GM15510 (cell line): ENCODE results near the gene TRIM40.

ENCODE experiments used
- POLR2A ChIP-seq: IDR thresholded peaks from 3 replicates; pipeline ENCODE4 v1.6.1; 2011; ENCODE audit warnings: borderline replicate concordance; ENCODE audit not compliant: insufficient read length; ENCODE audit errors: extremely low read depth

TRIM40 gene

DNA sequence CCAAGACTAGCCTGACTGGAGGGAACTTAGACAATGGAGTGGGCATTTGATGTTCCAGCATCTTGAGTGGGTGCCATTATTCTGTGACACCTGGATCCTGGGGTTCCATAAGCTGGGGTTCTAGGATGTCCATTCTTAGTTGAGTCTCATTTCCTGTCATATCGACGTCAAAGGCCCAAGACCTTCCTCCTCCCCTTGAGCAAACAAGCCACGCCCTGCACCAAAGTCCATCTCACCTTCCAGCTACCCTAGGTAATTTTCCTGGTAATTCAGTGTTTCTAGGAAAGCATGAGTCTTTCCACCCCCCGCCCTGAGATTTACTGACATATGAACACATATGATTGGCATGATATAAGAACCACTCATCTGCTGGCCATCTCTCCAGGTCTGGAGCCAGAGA is at the start of gene TRIM40:
Gene TRIM40, plus strand, starts transcription at position 384 of the 400 bp plus-strand sequence. CDS start 897 bp downstream, outside the sequence.
- no peak for TF ChIP-seq POLR2A

DNA sequence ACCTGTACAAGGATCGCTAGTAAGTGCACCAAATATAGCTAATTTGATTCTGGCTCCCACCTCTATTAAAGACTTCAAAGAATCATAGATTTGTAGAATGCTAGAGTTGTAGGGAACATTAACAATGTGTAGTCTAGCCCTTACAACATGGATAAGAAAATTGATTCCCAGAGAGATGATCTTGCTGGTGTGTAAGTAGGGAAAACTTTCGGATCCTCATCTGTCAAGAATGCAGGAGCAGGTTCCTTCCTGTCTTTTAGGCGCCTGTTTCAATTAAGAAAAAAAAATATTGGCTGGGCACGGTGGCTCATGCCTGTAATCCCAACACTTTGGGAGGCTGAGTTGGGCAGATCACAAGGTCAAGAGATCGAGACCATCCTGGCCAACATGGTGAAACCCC is 48.1 kb upstream of the TRIM40 start:
- no peak for TF ChIP-seq POLR2A

DNA sequence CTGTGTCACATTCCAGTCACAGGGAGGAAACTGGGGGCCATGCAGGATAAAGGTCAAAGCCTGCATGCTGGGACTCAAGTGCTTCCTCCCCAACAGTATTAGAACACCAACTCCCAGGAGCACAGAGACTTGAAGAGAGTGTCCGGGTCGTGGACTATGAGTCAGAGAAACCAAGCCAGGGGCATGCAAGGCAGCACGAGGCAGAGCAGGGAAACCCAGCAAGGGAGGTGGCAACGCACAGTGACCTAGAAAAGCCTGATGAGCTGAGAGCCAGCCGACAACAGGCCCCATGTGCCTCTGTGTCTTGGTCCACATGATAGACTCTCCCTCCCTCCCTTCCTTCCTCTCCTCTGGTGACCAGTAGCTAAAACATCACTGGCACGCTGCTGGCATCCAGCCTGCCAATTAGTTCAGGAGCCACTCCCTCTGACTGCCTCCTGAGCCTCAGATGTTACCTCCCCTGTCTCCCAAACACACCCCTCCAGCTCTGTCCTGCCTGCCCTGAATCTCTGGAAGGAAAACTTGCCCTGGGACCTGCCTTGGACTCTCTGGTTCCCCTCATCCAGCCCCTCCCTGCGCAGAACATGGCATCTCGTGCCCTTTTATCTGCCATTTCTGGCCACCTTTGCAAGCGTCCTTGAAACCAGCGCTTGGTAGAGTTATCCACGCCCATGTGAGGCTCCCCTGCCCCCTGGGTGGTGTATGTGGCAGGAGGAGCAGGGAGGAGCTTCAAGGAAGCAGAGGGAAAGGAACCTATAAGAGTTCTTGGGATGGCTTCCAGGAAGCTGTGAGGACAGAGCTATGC is 44.2 kb upstream of the TRIM40 start:
- TF ChIP-seq POLR2A = no peak

- no peak for TF ChIP-seq POLR2A
These were observed 42.9 kb upstream of the TRIM40 start for GRCh38 chr6:30092852-30093543.

DNA sequence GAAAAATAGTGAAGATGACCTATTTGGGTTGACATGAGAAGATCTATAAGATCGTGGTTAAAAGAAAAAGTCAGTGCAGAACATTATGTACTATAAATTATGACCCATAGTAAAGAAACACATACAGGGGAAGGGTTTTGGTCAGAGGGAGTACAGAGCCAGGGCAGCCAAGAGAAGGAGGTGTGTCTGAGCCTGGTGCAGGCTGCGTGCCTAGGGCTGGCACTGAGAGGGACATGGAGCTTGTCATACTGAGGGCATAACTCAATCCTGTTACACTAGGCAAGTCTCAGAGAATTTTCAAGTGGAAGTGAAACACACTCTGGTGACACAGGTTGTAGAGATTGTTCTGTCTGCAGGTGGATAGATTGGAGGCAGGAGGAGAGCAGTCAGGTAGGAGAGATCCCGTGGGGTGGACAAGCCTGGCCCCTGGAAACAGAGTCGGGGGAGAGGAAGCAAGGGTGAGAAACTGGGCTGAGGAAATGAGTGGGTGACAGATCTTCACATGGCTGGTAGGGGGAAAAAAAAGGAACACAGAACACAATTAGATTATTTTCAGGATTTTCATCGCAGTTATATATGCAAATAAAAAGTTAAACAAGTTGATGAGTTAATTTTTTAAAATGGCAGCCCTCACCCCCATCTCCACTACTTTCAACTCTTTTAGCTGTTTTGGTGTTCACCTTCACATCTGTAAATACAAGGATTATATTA is 41.8 kb upstream of the TRIM40 start:
- TF ChIP-seq POLR2A = no peak

GRCh38 chr6:30096829-30097228 is 39.1 kb upstream of the TRIM40 start:
- no peak for TF ChIP-seq POLR2A

DNA sequence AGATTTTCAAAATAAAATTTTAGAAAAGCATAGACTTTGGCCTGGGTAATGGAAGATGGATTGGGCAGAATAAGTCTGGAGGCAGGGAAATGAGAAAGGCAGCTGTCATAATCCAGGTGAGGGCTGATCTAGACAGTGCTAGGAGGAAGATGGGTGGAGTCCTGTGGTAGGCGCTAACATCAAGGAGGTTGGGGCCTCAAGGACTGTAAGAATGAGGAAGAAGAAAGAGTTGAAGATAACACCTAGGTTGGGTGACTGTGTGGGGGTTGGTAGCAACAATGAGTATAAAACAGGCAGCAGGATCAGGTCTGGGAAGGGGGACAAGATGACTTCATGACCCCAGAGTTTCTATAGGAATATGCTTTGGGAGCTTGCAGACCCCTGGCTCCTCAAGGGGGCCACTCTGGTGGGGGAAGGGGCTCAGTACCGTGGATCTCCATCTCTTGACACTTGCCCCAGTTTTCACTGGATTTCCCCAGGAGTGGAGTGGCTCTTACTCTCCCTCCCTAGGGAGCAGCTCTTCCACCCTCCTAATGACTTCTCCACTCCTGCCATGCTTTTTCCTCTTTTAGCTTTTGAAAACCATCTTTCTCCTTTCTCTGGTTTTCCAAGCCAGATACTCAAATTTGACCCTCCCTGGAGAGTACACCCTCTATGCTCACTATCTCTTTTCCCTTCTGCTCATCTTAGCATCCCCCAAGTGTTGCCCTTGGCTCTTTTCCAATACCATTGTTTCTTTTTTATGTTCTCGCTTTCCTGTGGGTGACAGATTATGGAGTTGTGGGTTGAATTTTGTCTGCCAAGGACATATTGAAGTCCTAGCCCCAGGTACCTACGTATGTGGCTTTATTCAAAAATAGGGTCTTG is 37.8 kb upstream of the TRIM40 start:
- no peak for TF ChIP-seq POLR2A

DNA sequence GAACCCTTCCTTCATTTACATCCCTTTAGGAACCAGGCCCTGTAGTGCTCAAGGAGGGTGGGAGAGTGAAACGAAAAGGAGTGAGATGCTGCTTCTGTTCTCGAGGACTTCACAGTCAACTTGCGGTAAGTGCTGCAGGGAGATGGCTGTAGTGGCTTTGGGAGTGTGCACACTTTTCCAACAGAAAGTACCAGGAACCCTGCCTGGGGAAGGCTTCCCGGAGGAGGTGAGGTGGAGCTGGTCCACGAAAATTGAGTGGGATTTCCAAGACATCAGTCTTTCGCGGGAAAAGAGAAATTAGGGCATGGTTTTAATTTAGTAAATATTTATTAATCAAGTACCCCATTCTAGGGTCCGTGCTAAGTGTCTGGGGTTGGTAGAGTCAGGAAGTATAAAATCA is 35.8 kb upstream of the TRIM40 start:
- TF ChIP-seq POLR2A = no peak

DNA sequence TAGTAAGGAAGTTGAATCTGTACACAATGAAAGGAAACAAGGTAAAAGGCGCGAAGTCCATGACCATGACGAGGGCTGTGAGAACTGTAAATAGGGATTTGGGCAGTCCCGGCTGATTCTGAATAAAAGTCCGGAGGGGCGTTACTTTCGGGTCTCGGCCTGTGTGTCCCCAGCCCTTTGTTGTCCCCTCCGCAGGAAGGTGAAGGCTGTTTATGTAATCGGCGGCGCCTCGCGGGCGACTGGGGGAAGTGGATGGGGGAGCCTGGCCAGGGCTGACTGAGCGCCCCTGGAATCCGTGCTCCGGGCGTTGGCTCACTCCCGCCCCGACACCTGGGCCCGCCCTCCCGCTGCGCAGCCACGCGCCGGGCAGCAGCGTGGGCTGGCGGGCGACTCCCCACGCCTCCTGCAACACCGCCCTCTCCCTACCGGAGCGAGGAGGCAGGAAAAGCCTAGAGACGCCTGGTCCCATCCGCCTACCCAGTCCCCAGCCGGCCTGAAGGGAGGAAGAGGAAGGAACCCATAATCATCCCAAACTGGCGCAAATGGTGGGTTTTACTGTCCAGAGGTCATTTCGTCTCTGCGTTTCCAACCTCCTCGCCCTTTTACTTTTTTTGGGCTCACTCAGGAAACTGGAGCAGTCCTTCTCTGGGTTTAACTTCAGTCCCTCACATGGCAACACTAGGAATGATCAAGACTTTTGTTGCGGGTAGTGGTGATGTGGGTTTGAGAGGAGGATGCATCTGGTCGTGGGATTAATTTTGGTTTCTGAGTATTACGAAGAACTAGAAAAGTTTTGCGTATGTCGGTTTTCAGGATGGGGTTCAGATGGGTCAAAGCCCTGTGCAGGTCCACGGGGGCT is 35.1 kb upstream of the TRIM40 start:
- no peak for TF ChIP-seq POLR2A

- TF ChIP-seq POLR2A = no peak
These were observed 34.2 kb upstream of the TRIM40 start for GRCh38 chr6:30101444-30102413.

DNA sequence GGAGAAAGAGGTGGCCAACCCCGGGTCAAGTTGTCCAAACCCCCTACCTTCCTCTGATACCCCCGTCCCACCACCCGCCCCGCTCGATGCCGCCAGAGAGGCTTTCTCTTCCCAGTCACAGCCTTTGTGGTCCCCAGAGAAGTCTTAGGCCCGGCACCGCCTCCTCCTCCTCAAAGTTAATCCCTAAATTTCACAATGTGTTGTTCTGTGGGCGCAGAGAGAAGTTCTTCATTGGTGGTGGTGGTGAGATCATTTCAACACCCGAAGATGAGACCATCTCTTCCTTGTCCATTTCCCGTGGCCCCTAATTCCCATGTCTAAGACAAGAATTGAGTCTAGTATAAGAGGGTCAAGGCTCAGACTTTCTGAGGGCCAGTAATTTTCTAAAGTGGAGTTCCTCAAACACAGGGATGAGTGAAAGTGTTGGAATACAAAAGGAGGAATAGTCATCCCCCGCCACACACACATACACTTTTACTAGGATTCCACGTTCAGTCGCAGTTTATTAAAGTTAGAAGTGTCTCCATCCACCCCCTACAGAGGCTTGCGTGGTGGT is 33.4 kb upstream of the TRIM40 start:
- no peak for TF ChIP-seq POLR2A
